PFSK-1 (cell line): Measurements from ENCODE around the gene OXNAD1.

Source experiments
- FOXP2 ChIP-seq: optimal IDR thresholded peaks from 2 replicates; pipeline ENCODE3; 2011; ENCODE audit warnings: borderline replicate concordance, control low read depth, inconsistent platforms; ENCODE audit not compliant: insufficient read depth; ENCODE audit errors: extremely low read length, extremely low read depth
- POLR2AphosphoS5 ChIP-seq: IDR thresholded peaks from 2 replicates; pipeline ENCODE4 v1.6.1; 2012; ENCODE audit warnings: low read depth, mild to moderate bottlenecking, control low read depth, low read length, moderate library complexity
- REST ChIP-seq, 2 experiments: IDR thresholded peaks; 2 replicates each; pipeline versions ENCODE4 v1.6.1 to v1.8.0; 2011 to 2012; ENCODE audit warnings: low read depth in 2 of 2, low read length in 2 of 2, control low read depth in 1 of 2, inconsistent platforms in 1 of 2, mild to moderate bottlenecking in 1 of 2, moderate library complexity in 1 of 2; ENCODE audit not compliant: insufficient read depth in 1 of 2
- SIN3A ChIP-seq: IDR thresholded peaks from 2 replicates; pipeline ENCODE4 v1.6.1; 2012; ENCODE audit warnings: mild to moderate bottlenecking, low read length, moderate library complexity, borderline replicate concordance; ENCODE audit not compliant: insufficient read depth
- TAF1 ChIP-seq: IDR thresholded peaks from 2 replicates; pipeline ENCODE4 v1.6.1; 2012; ENCODE audit warnings: low read length, control low read depth, borderline replicate concordance; ENCODE audit not compliant: insufficient read depth

GRCh38 chr3:16308727-16309126, 43.7 kb downstream of the OXNAD1 start:
- TF ChIP-seq REST (IDR thresholded peaks at IDR 0.05; ENCODE audit: insufficient read depth in 1 of 2, low read depth in 2 of 2, low read length in 2 of 2), result no peak
- TF ChIP-seq TAF1, result no peak
- no peak for TF ChIP-seq POLR2AphosphoS5
- TF ChIP-seq SIN3A, result no peak
- no peak for TF ChIP-seq FOXP2
